ENCODE data around the gene ADAM12.

GRCh38 chr10:126253611-126253998, 134.7 kb downstream of the ADAM12 start:
- TF ChIP-seq CTCF (IDR thresholded peaks at IDR 0.05; ENCODE audit: low read depth, low read length): no peak
- no peak for TF ChIP-seq EZH2phosphoT487 (IDR thresholded peaks at IDR 0.05; ENCODE audit: low read depth)

Measured in OCI-LY3 (cell line).